ENCODE data around the gene FZR1.
"Not testable (repeated sequence)": the region's sequence is repeated elsewhere in the genome, so short reads cannot be mapped to it uniquely, and the experiment has no call there.

FZR1 gene

GRCh38 chr19:3573858-3574637, 67.9 kb downstream of the FZR1 start:
- DNase-seq (ENCODE audit: low spot score): peak; percentile 83

- DNase-seq (ENCODE audit: low spot score): peak; percentile 72
Observed at GRCh38 chr19:3575260-3575741, 69.2 kb downstream of the FZR1 start.

- DNase-seq (ENCODE audit: low spot score): no peak
Observed at GRCh38 chr19:3575949-3576673, 70.0 kb downstream of the FZR1 start.

- DNase-seq (ENCODE audit: low spot score): no peak
Observed at GRCh38 chr19:3576696-3577443, 70.8 kb downstream of the FZR1 start.

GRCh38 chr19:3577723-3578344, 71.7 kb downstream of the FZR1 start:
- no peak for DNase-seq (ENCODE audit: low spot score)

- DNase-seq (ENCODE audit: low spot score): no peak
Observed at GRCh38 chr19:3578390-3578789, 72.3 kb downstream of the FZR1 start.

- no peak for DNase-seq (ENCODE audit: low spot score)
Observed at GRCh38 chr19:3580156-3580934, 74.2 kb downstream of the FZR1 start.

GRCh38 chr19:3581792-3582191, 75.7 kb downstream of the FZR1 start:
- not testable (repeated sequence) for DNase-seq (ENCODE audit: low spot score)

GRCh38 chr19:3584036-3584802, 78.1 kb downstream of the FZR1 start:
- DNase-seq (ENCODE audit: low spot score): not testable (repeated sequence)

- no peak for DNase-seq (ENCODE audit: low spot score)
Observed at GRCh38 chr19:3585301-3586126, 79.4 kb downstream of the FZR1 start, which contains the start of gene GIPC3. Gene GIPC3 (plus strand): TSS chr19:3585478. CDS start chr19:3585598, 120 bp downstream.

GRCh38 chr19:3586127-3586626, 80.1 kb downstream of the FZR1 start:
- DNase-seq (ENCODE audit: low spot score): peak; percentile 68

- DNase-seq (ENCODE audit: low spot score): no peak
Observed at GRCh38 chr19:3586707-3587346, 80.7 kb downstream of the FZR1 start.

All from HuH-7 (cell line).